ENCODE measurements around the gene ARL4A.

DNA sequence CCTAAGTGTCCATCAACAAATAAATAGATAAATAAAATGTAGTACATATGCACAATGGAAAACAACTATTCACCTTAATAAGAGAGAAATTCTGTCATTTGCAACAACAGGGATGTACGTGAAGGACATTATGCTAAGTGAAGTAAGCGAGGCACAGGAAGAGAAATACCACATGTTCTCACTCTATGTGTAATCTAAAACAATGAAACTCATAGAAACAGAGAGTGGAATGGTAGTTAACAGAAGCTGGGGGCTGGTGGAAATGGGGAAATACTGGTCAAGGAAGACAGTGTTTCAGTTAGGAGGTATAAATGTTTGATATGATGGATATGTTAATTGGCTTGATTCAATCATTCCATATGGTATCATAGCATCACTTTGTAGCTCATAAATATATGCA lies 43.1 kb downstream of the ARL4A start:
- TF ChIP-seq CTCF (IDR thresholded peaks at IDR 0.05) (no peak), POLR2A (IDR thresholded peaks at IDR 0.05) (no peak)
